Measurements from ENCODE around the gene HDAC9.

GRCh38 chr7:18461785-18462467 is 33.6 kb upstream of the HDAC9 start:
- TF ChIP-seq CTCF (conservative IDR thresholded peaks at IDR 0.05) (no peak), EZH2 (IDR thresholded peaks at IDR 0.05; ENCODE audit: low read depth) (no peak)

All from PC-9 (cell line).